Activated T-helper 17 cell treated with anti-CD3 and anti-CD28 coated beads, Interleukin-2, amount 50 U/mL, for 72 hours (primary cell): ENCODE data around the gene MED19. TPM values are rescaled to one million over a fixed set of nuclear protein-coding genes. Genes with fewer than 3 reads are reported as not detected.

Experiments
- ATAC-seq: fragments of 150-1000 bp; cut with Tn5 transposase; replicated peaks from 2 replicates; pipeline ENCODE4 v1.10.0; 2021; ENCODE audit warnings: mild to moderate bottlenecking, moderate library complexity
- H3K27ac Mint-ChIP-seq: one replicate; pipeline ENCODE4 v1.8.0; 2022; ENCODE audit warnings: mixed read lengths
- H3K27me3 Mint-ChIP-seq: one replicate; pipeline ENCODE4 v1.8.0; 2022; ENCODE audit warnings: mixed read lengths
- H3K36me3 Mint-ChIP-seq: one replicate; pipeline ENCODE4 v1.8.0; 2022; ENCODE audit warnings: low read depth, mild to moderate bottlenecking, mixed read lengths
- H3K4me1 Mint-ChIP-seq: one replicate; pipeline ENCODE4 v1.8.0; 2022; ENCODE audit warnings: mixed read lengths
- H3K4me3 Mint-ChIP-seq: one replicate; pipeline ENCODE4 v1.8.0; 2022; ENCODE audit warnings: mild to moderate bottlenecking, mixed read lengths
- H3K9me3 Mint-ChIP-seq: one replicate; pipeline ENCODE4 v1.8.0; 2022; ENCODE audit warnings: mixed read lengths
- total RNA-seq, 2 donors: library from RNA; stranded (reverse); gene quantifications; one replicate each; pipeline ENCODE4 v1.2.3, GENCODE V29; 2022

MED19 gene
- total RNA-seq, 2 donors from 2014 or later: 10.9 to 12.3 TPM

GRCh38 chr11:57679396-57679795, 32.6 kb downstream of the MED19 start:
- Mint-ChIP-seq H3K27me3 (no peaks in the 10 kb centered on the region), H3K27ac (no peak overlapping the region), H3K4me3 (peak overlapping the region; percentile 66), H3K9me3 (no peaks in the 10 kb centered on the region), H3K36me3 (peaks cover 89% of the 10 kb centered on the region), H3K4me1 (peaks cover 47% of the 10 kb centered on the region)
- no peak for ATAC-seq

DNA sequence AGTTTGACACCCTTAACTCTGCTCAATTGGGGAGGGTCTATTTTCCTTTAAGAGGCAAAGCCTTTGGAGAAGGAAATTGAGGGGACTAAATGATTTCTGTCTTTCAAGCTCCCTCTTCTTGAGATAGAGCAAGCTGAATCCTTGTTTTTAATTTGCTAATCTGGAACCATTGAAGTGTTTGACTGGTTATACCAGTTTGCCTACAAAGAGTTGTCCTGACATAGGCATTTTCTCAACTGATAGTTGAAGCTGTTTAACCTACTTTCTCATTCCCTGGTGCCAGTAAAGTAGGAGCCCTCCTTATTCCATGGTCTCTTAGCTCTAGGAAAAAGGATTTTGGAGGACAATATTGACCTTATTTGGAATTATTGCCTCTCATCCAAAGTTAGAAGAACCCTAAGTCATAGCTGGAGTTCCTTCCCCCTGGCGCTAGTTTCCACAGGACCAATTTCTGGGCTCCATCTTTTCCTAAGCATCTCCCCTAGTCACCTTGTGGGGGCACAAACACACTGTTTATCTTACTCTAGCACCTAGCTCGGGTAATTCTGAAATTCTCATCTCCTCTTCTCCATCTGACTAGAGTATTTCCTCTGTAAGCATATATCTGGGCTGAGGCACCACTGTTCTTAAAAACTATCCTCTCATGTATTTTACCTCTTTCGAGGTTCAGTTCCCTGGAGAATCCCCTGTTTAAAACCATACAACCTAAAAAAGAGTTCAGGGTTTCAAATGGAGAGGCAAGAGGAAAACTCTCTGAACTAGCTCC, 36.7 kb downstream of the MED19 start:
- H3K27me3 Mint-ChIP-seq: no peaks in the 10 kb centered on the region
- H3K9me3 Mint-ChIP-seq: no peaks in the 10 kb centered on the region
- H3K36me3 Mint-ChIP-seq: peaks cover 89% of the 10 kb centered on the region
- peak; percentile 34 for ATAC-seq
- peaks cover 41% of the 10 kb centered on the region for H3K4me1 Mint-ChIP-seq
- peak overlapping the region; percentile 31 for H3K4me3 Mint-ChIP-seq
- peak overlapping the region; percentile 28 for H3K27ac Mint-ChIP-seq

GRCh38 chr11:57674251-57674650, 37.8 kb downstream of the MED19 start:
- Mint-ChIP-seq H3K27ac (peak overlapping the region; percentile 28), H3K4me1 (peaks cover 40% of the 10 kb centered on the region), H3K27me3 (no peaks in the 10 kb centered on the region), H3K9me3 (no peaks in the 10 kb centered on the region), H3K36me3 (peaks cover 93% of the 10 kb centered on the region), H3K4me3 (peak overlapping the region; percentile 35)
- no peak for ATAC-seq

DNA sequence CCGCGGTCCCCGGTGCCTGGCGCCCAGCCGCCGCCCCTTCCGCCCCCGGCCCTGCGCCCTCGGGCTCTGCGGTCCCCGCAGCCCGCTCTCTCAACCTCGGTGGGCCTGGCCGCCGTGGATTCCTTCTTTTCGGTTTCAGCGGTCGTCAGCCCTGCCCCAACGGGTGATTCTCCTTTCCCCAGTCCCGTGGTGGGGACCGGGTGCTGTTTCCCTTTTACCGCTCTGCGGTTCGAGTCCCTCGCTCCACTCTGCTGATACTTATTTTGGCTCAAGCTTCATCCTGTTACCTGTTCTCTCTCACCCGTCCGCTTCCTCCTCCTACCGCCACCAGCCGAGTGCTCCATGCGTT, 43.6 kb downstream of the MED19 start:
- Mint-ChIP-seq H3K4me1 (peaks cover 16% of the 10 kb centered on the region), H3K27ac (peak overlapping the region; percentile 98), H3K9me3 (no peaks in the 10 kb centered on the region), H3K27me3 (no peaks in the 10 kb centered on the region), H3K4me3 (peak overlapping the region; percentile 99), H3K36me3 (peaks cover 59% of the 10 kb centered on the region)
- ATAC-seq: peak; percentile 4

DNA sequence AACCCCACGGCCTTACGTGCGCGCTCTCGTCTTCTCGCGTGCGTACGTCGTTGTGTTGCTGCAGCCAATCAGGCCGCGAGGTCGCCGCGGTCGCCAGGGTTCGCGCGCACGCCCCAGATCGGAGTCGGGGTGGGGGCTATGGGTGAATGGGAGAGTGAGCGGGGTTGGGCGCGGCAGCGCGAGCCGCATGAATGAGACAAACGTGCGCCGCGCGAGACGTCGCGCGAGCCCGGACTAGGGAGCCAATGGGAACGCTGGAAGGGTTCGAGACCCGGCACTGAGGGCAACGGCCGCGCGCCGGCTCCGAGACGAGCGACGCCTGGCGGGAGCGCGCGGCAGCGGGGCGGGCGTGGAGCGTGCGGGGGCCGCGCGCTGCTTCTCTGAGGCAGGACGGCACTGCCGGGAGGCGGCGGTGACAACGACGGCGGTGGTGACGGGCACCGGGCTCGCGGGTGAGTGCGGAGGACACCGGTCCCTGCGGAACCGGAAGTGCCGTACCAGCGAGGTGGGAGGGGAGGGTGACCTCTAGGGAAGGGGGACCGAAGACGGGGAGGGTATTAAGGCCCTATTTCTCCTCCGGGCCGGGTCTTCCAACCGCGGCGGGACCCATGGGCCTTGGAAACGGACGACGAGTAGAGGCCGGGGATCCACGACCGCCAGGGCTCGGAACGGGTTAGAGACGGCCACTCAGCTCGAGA, 44.1 kb downstream of the MED19 start, which contains the start of gene ZDHHC5:
TSS of gene ZDHHC5 (plus strand) at position 379 of the 698 bp plus-strand sequence. CDS start 4,977 bp downstream, outside the sequence.
- Mint-ChIP-seq H3K27me3 (no peaks in the 10 kb centered on the region), H3K27ac (peak within 1 kb of the TSS; percentile 98), H3K4me1 (peaks cover 12% of the 10 kb centered on the region), H3K36me3 (peaks cover 55% of the 10 kb centered on the region), H3K9me3 (no peaks in the 10 kb centered on the region), H3K4me3 (peak within 1 kb of the TSS; percentile 99)
- peak; percentile 89 for ATAC-seq

- H3K27ac Mint-ChIP-seq: peak overlapping the region; percentile 98
- H3K27me3 Mint-ChIP-seq: no peaks in the 10 kb centered on the region
- peaks cover 55% of the 10 kb centered on the region for H3K36me3 Mint-ChIP-seq
- ATAC-seq: peak; percentile 74
- H3K9me3 Mint-ChIP-seq: no peaks in the 10 kb centered on the region
- peaks cover 9% of the 10 kb centered on the region for H3K4me1 Mint-ChIP-seq
- peak overlapping the region; percentile 99 for H3K4me3 Mint-ChIP-seq
Observed at GRCh38 chr11:57667117-57667735, 44.8 kb downstream of the MED19 start.

- Mint-ChIP-seq H3K36me3 (peaks cover 59% of the 10 kb centered on the region), H3K27me3 (no peaks in the 10 kb centered on the region), H3K27ac (no peak overlapping the region), H3K4me1 (peaks cover 3% of the 10 kb centered on the region), H3K4me3 (no peak overlapping the region), H3K9me3 (no peaks in the 10 kb centered on the region)
- ATAC-seq: no peak
Observed at GRCh38 chr11:57663975-57664374, 48.0 kb downstream of the MED19 start.

DNA sequence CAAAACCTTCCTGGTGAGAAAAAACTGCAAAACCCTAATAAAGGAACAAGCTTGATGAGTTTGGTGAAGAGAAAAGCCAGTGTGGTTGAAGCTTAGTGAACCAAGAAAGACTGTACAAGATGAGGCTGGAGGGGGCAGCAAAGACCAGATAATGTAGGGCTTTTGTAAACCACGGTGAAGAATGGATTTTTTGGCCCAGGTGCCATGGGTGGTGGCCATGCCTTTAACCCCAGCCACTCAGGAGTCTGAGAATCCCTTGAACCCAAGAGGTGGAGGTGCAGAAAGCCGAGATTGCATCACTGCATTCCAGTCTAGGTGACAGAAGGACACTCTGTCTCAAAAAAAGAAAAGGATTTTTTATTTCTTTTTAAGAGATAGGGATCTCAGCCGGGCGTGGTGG, 49.1 kb downstream of the MED19 start:
- no peak overlapping the region for H3K27ac Mint-ChIP-seq
- ATAC-seq: no peak
- H3K36me3 Mint-ChIP-seq: peaks cover 58% of the 10 kb centered on the region

GRCh38 chr11:57659669-57660068, 52.3 kb downstream of the MED19 start:
- Mint-ChIP-seq H3K36me3 (peaks cover 52% of the 10 kb centered on the region), H3K4me1 (peaks cover 11% of the 10 kb centered on the region), H3K27ac (no peak overlapping the region), H3K27me3 (no peaks in the 10 kb centered on the region), H3K9me3 (no peaks in the 10 kb centered on the region), H3K4me3 (peak overlapping the region; percentile 95)
- ATAC-seq: no peak

More for the DNA sequence above, 49.1 kb downstream of the MED19 start:
- no peak overlapping the region for H3K4me3 Mint-ChIP-seq
- H3K4me1 Mint-ChIP-seq: peaks cover 7% of the 10 kb centered on the region
- H3K9me3 Mint-ChIP-seq: no peaks in the 10 kb centered on the region
- H3K27me3 Mint-ChIP-seq: no peaks in the 10 kb centered on the region

DNA sequence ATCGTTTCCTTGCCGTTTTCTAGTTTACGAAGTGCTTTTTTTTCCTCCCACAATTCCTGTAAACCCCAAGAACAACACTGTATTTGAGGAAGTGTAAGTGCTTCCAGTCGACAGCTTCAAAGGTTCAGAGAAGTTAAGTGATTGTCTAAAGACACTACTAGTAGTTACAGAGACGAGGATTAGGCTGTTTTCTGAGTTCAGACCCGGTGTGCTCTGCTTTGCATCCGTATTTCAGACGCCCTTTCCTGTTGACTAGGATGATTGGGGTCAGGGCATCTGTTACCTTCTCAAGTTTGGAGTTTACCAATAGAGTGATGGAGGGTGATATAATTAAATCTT, 54.0 kb downstream of the MED19 start:
- ATAC-seq: no peak
- peaks cover 52% of the 10 kb centered on the region for H3K36me3 Mint-ChIP-seq
- peak overlapping the region; percentile 95 for H3K4me3 Mint-ChIP-seq
- peaks cover 11% of the 10 kb centered on the region for H3K4me1 Mint-ChIP-seq
- no peaks in the 10 kb centered on the region for H3K9me3 Mint-ChIP-seq
- H3K27me3 Mint-ChIP-seq: no peaks in the 10 kb centered on the region
- H3K27ac Mint-ChIP-seq: peak overlapping the region; percentile 95

DNA sequence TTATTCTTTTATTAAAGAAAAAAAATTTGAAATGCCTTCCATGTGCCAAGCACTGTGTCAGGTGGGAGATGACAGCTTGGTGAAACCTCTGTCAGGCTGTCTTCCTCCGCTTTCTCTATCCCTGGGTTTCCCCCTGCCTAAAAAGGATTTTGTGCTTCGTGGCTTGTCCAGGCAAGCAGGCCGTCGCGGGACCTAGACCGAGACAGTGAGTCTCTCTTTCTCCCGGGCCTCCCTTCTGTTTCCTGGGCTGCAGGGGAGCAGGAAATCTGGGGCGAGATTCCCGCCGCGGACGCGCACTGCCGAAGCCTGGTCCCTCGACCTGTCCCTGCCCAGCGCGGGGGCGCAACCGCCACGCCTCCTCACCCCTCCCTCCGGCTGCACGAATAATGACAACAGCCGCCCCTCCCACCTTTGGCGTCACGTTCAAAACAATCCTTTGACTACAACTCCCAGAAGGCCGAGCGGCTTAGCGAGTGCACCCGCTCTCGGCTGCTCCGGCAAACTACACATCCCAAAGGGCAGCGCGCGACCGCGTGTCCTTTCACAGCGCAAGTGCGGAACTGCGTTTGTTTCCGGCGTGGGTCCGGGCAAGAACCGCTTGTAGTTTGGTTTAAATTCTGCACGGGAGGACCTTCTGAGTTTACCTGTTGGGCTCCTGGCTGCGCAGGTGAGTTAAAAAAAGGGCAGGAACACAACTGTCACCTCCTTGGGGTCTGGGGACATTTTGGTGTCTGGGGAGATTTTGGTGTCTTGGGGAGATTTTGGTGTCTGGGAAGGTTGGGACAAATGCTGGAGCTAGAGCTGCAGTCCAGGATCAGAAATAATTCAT, 54.6 kb downstream of the MED19 start, which contains the start of gene CLP1:
TSS of gene CLP1 (plus strand) at position 569 of the 829 bp plus-strand sequence. CDS start 1,715 bp downstream, outside the sequence.
- peaks cover 46% of the 10 kb centered on the region for H3K36me3 Mint-ChIP-seq
- H3K27ac Mint-ChIP-seq: peak within 1 kb of the TSS; percentile 95
- H3K4me1 Mint-ChIP-seq: peaks cover 11% of the 10 kb centered on the region
- H3K27me3 Mint-ChIP-seq: no peaks in the 10 kb centered on the region
- H3K9me3 Mint-ChIP-seq: no peaks in the 10 kb centered on the region
- ATAC-seq: peak; percentile 98
- H3K4me3 Mint-ChIP-seq: peak within 1 kb of the TSS; percentile 95

DNA sequence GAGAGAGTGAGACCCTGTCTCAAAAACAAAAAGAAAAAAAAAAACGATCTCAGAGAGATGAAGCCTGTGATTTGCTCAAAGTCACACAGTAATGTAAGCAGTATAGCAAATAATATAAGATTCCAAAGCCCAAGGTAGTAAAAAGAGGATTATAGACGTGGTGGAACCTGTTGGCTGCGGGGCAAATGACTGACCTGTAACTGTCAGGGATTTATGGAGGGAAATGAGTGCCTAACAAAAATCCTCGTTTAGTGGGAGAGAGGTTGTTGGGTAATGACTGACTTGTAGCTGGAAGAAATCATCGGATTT, 55.2 kb downstream of the MED19 start:
- ATAC-seq: no peak
- Mint-ChIP-seq H3K27me3 (no peaks in the 10 kb centered on the region), H3K9me3 (no peaks in the 10 kb centered on the region), H3K4me1 (peaks cover 11% of the 10 kb centered on the region), H3K36me3 (peaks cover 40% of the 10 kb centered on the region), H3K27ac (peak overlapping the region; percentile 95), H3K4me3 (peak overlapping the region; percentile 95)
